Measurements from ENCODE around the gene BAG5. TPM values are rescaled to one million over a fixed set of nuclear protein-coding genes. Genes with fewer than 3 reads are reported as not detected.

Gene BAG5
- total RNA-seq, 1 experiment from 2014 or later: 32.6 TPM

- Histone ChIP-seq H3K79me2 (ENCODE audit: low read length) (no peaks in the 10 kb centered on the region), H3K36me3 (ENCODE audit: insufficient read depth, low read length) (no peaks in the 10 kb centered on the region), H3K9ac (ENCODE audit: low read length) (no peak overlapping the region), H3K4me1 (ENCODE audit: low read length) (peaks cover 10% of the 10 kb centered on the region), H3K9me3 (ENCODE audit: low read length) (no peaks in the 10 kb centered on the region), H3K9me2 (replicated peaks; ENCODE audit: insufficient read depth, low read length) (no peaks in the 10 kb centered on the region), H3K4me3 (ENCODE audit: low read length) (no peak overlapping the region), H3K27me3 (ENCODE audit: low read length) (no peaks in the 10 kb centered on the region), H4K20me1 (ENCODE audit: insufficient read depth, low read depth, low read length) (peaks cover 38% of the 10 kb centered on the region), H3K27ac (ENCODE audit: low read length) (no peak overlapping the region), H3K4me2 (ENCODE audit: low read depth, low read length, poor library complexity, severe bottlenecking) (no peak overlapping the region), H2AFZ (ENCODE audit: low read length) (no peak overlapping the region)
- peak; percentile 93 for DNase-seq
Measured at GRCh38 chr14:103546652-103547454, 15.6 kb downstream of the BAG5 start.

GRCh38 chr14:103545915-103546651, 16.4 kb downstream of the BAG5 start:
- Histone ChIP-seq H3K27me3 (ENCODE audit: low read length) (no peaks in the 10 kb centered on the region), H3K4me3 (ENCODE audit: low read length) (no peak overlapping the region), H3K4me2 (ENCODE audit: low read depth, low read length, poor library complexity, severe bottlenecking) (no peak overlapping the region), H3K4me1 (ENCODE audit: low read length) (peaks cover 10% of the 10 kb centered on the region), H3K36me3 (ENCODE audit: insufficient read depth, low read length) (no peaks in the 10 kb centered on the region), H3K9me3 (ENCODE audit: low read length) (no peaks in the 10 kb centered on the region), H3K9ac (ENCODE audit: low read length) (no peak overlapping the region), H2AFZ (ENCODE audit: low read length) (no peak overlapping the region), H3K9me2 (replicated peaks; ENCODE audit: insufficient read depth, low read length) (no peaks in the 10 kb centered on the region), H4K20me1 (ENCODE audit: insufficient read depth, low read depth, low read length) (peaks cover 34% of the 10 kb centered on the region), H3K79me2 (ENCODE audit: low read length) (no peaks in the 10 kb centered on the region), H3K27ac (ENCODE audit: low read length) (no peak overlapping the region)
- DNase-seq: no peak

GRCh38 chr14:103545219-103545914, 17.1 kb downstream of the BAG5 start:
- Histone ChIP-seq H3K79me2 (ENCODE audit: low read length) (no peaks in the 10 kb centered on the region), H3K27me3 (ENCODE audit: low read length) (no peaks in the 10 kb centered on the region), H3K9ac (ENCODE audit: low read length) (no peak overlapping the region), H3K4me1 (ENCODE audit: low read length) (peaks cover 10% of the 10 kb centered on the region), H4K20me1 (ENCODE audit: insufficient read depth, low read depth, low read length) (peaks cover 34% of the 10 kb centered on the region), H3K9me2 (replicated peaks; ENCODE audit: insufficient read depth, low read length) (no peaks in the 10 kb centered on the region), H2AFZ (ENCODE audit: low read length) (no peak overlapping the region), H3K4me3 (ENCODE audit: low read length) (no peak overlapping the region), H3K36me3 (ENCODE audit: insufficient read depth, low read length) (no peaks in the 10 kb centered on the region), H3K4me2 (ENCODE audit: low read depth, low read length, poor library complexity, severe bottlenecking) (no peak overlapping the region), H3K9me3 (ENCODE audit: low read length) (no peaks in the 10 kb centered on the region), H3K27ac (ENCODE audit: low read length) (no peak overlapping the region)
- DNase-seq: no peak

- Histone ChIP-seq H3K36me3 (ENCODE audit: insufficient read depth, low read length) (no peaks in the 10 kb centered on the region), H3K4me2 (ENCODE audit: low read depth, low read length, poor library complexity, severe bottlenecking) (no peak overlapping the region), H3K79me2 (ENCODE audit: low read length) (no peaks in the 10 kb centered on the region), H4K20me1 (ENCODE audit: insufficient read depth, low read depth, low read length) (peaks cover 31% of the 10 kb centered on the region), H3K9me3 (ENCODE audit: low read length) (no peaks in the 10 kb centered on the region), H3K9me2 (replicated peaks; ENCODE audit: insufficient read depth, low read length) (no peaks in the 10 kb centered on the region), H3K27me3 (ENCODE audit: low read length) (no peaks in the 10 kb centered on the region), H3K4me1 (ENCODE audit: low read length) (peaks cover 10% of the 10 kb centered on the region), H3K9ac (ENCODE audit: low read length) (no peak overlapping the region), H3K4me3 (ENCODE audit: low read length) (no peak overlapping the region), H2AFZ (ENCODE audit: low read length) (no peak overlapping the region), H3K27ac (ENCODE audit: low read length) (no peak overlapping the region)
- DNase-seq: no peak
Measured at GRCh38 chr14:103544388-103545218, 17.9 kb downstream of the BAG5 start.

- Histone ChIP-seq H3K27ac (ENCODE audit: low read length) (no peak overlapping the region), H3K4me3 (ENCODE audit: low read length) (no peak overlapping the region), H3K27me3 (ENCODE audit: low read length) (no peaks in the 10 kb centered on the region), H3K36me3 (ENCODE audit: insufficient read depth, low read length) (no peaks in the 10 kb centered on the region), H3K9ac (ENCODE audit: low read length) (no peak overlapping the region), H3K4me1 (ENCODE audit: low read length) (peaks cover 10% of the 10 kb centered on the region), H3K9me2 (replicated peaks; ENCODE audit: insufficient read depth, low read length) (no peaks in the 10 kb centered on the region), H3K79me2 (ENCODE audit: low read length) (no peaks in the 10 kb centered on the region), H2AFZ (ENCODE audit: low read length) (no peak overlapping the region), H4K20me1 (ENCODE audit: insufficient read depth, low read depth, low read length) (peaks cover 30% of the 10 kb centered on the region; the same call in 1 of the 2 replicates), H3K4me2 (ENCODE audit: low read depth, low read length, poor library complexity, severe bottlenecking) (no peak overlapping the region), H3K9me3 (ENCODE audit: low read length) (no peaks in the 10 kb centered on the region)
- DNase-seq: no peak
Measured at GRCh38 chr14:103543721-103544387, 18.6 kb downstream of the BAG5 start.

GRCh38 chr14:103543140-103543539, 19.3 kb downstream of the BAG5 start:
- H3K4me2 ChIP-seq (ENCODE audit: low read depth, low read length, poor library complexity, severe bottlenecking): no peak overlapping the region

GRCh38 chr14:103542605-103543088, 19.8 kb downstream of the BAG5 start:
- Histone ChIP-seq H3K9ac (ENCODE audit: low read length) (no peak overlapping the region), H2AFZ (ENCODE audit: low read length) (no peak overlapping the region), H3K4me2 (ENCODE audit: low read depth, low read length, poor library complexity, severe bottlenecking) (no peak overlapping the region)

More at GRCh38 chr14:103543140-103543539, 19.3 kb downstream of the BAG5 start:
- no peaks in the 10 kb centered on the region for H3K9me3 ChIP-seq (ENCODE audit: low read length)
- H3K27ac ChIP-seq (ENCODE audit: low read length): no peak overlapping the region
- H3K9ac ChIP-seq (ENCODE audit: low read length): no peak overlapping the region
- H3K9me2 ChIP-seq (replicated peaks; ENCODE audit: insufficient read depth, low read length): no peaks in the 10 kb centered on the region
- no peak for DNase-seq
- H2AFZ ChIP-seq (ENCODE audit: low read length): no peak overlapping the region
- H3K4me1 ChIP-seq (ENCODE audit: low read length): peaks cover 10% of the 10 kb centered on the region
- no peaks in the 10 kb centered on the region for H3K36me3 ChIP-seq (ENCODE audit: insufficient read depth, low read length)
- H3K27me3 ChIP-seq (ENCODE audit: low read length): no peaks in the 10 kb centered on the region
- H3K4me3 ChIP-seq (ENCODE audit: low read length): no peak overlapping the region
- H3K79me2 ChIP-seq (ENCODE audit: low read length): no peaks in the 10 kb centered on the region
- peaks cover 35% of the 10 kb centered on the region; the same call in 1 of the 2 replicates for H4K20me1 ChIP-seq (ENCODE audit: insufficient read depth, low read depth, low read length)

More at GRCh38 chr14:103542605-103543088, 19.8 kb downstream of the BAG5 start:
- no peaks in the 10 kb centered on the region for H3K9me3 ChIP-seq (ENCODE audit: low read length)
- H3K36me3 ChIP-seq (ENCODE audit: insufficient read depth, low read length): no peaks in the 10 kb centered on the region
- DNase-seq: no peak
- H3K9me2 ChIP-seq (replicated peaks; ENCODE audit: insufficient read depth, low read length): no peaks in the 10 kb centered on the region
- no peaks in the 10 kb centered on the region for H3K79me2 ChIP-seq (ENCODE audit: low read length)
- H3K4me3 ChIP-seq (ENCODE audit: low read length): no peak overlapping the region
- no peaks in the 10 kb centered on the region for H3K27me3 ChIP-seq (ENCODE audit: low read length)
- H4K20me1 ChIP-seq (ENCODE audit: insufficient read depth, low read depth, low read length): peaks cover 37% of the 10 kb centered on the region; the same call in 1 of the 2 replicates
- peaks cover 10% of the 10 kb centered on the region for H3K4me1 ChIP-seq (ENCODE audit: low read length)
- no peak overlapping the region for H3K27ac ChIP-seq (ENCODE audit: low read length)

Measured in Karpas-422 (cell line).